ENCODE measurements around the gene PHF13. TPM values are rescaled to one million over a fixed set of nuclear protein-coding genes. Genes with fewer than 3 reads are reported as not detected.
A peak's percentile ranks its signal among the peaks of the same experiment; 100 is the strongest.

Gene PHF13
- total RNA-seq, 4 donors from 2014 or later = 19.8 to 22.8 (median 20.5) TPM

- Histone ChIP-seq H3K27ac (peak within 1 kb of the TSS; percentile 89 to 97 (median 96)), H3K9me3 (no peaks in the 10 kb centered on the region), H3K27me3 (no peaks in the 10 kb centered on the region), H3K4me1 (peaks cover 0 to 44% (median 14%) of the 10 kb centered on the region in 3 donors), H3K4me3 (peak within 1 kb of the TSS; percentile 75 to 90), H3K36me3 (peaks cover 0 to 8% of the 10 kb centered on the region in 2 donors)
- 0% methylated on average over 8 of the region's 58 CpGs; no CpG with 5 or more reads in 1 of the 2 donors for WGBS, 2 donors (ENCODE audit: low coverage in 1 of 2)
- ATAC-seq = peak; percentile 98
- TF ChIP-seq POLR2A (IDR thresholded peaks at IDR 0.05) (peak; percentile 95), CTCF (IDR thresholded peaks at IDR 0.05) (no peak), POLR2AphosphoS5 (IDR thresholded peaks at IDR 0.05) (peak; percentile 99)
Measured at GRCh38 chr1:6579374-6580118, 34.0 kb upstream of the PHF13 start, which contains the start of gene ZBTB48. ZBTB48 (plus strand) TSS chr1:6579994; CDS start chr1:6580610, 616 bp downstream.

GRCh38 chr1:6580119-6580592 lies 33.4 kb upstream of the PHF13 start:
- H3K9me3 ChIP-seq = no peaks in the 10 kb centered on the region
- peak overlapping the region; percentile 89 to 97 (median 96) for H3K27ac ChIP-seq
- 0 to 2% methylated on average over 5 to 7 of the region's 30 CpGs for WGBS, 2 donors (ENCODE audit: low coverage in 1 of 2)
- no peaks in the 10 kb centered on the region for H3K27me3 ChIP-seq
- peaks cover 0 to 8% of the 10 kb centered on the region in 2 donors for H3K36me3 ChIP-seq
- TF ChIP-seq EP300 (IDR thresholded peaks at IDR 0.05) = no peak
- no peak for TF ChIP-seq POLR2A (IDR thresholded peaks at IDR 0.05)
- no peak for TF ChIP-seq CTCF (IDR thresholded peaks at IDR 0.05)
- TF ChIP-seq POLR2AphosphoS5 (IDR thresholded peaks at IDR 0.05) = no peak
- peaks cover 0 to 44% (median 14%) of the 10 kb centered on the region in 3 donors for H3K4me1 ChIP-seq
- H3K4me3 ChIP-seq = peak overlapping the region; percentile 75 to 90
- ATAC-seq = peak; percentile 38

GRCh38 chr1:6580593-6581409 lies 32.7 kb upstream of the PHF13 start:
- no peak for ATAC-seq
- WGBS, 2 donors (ENCODE audit: low coverage in 1 of 2) = 33 to 67% methylated on average over 1 to 3 of the region's 19 CpGs

More at GRCh38 chr1:6580593-6581409, 32.7 kb upstream of the PHF13 start:
- TF ChIP-seq CTCF (IDR thresholded peaks at IDR 0.05) = peak in 2 of 4 experiments; percentile 3 to 11
- no peak for TF ChIP-seq POLR2AphosphoS5 (IDR thresholded peaks at IDR 0.05)
- no peak for TF ChIP-seq EP300 (IDR thresholded peaks at IDR 0.05)
- Histone ChIP-seq H3K4me3 (peak overlapping the region; percentile 75 to 90), H3K4me1 (peaks cover 0 to 44% (median 14%) of the 10 kb centered on the region in 3 donors), H3K36me3 (peaks cover 0 to 8% of the 10 kb centered on the region in 2 donors), H3K9me3 (no peaks in the 10 kb centered on the region), H3K27ac (peak overlapping the region; percentile 89 to 97 (median 96)), H3K27me3 (no peaks in the 10 kb centered on the region)

Data from gastroesophageal sphincter (tissue), 4 donors.